DOHH2 (cell line): ENCODE results near the gene CBFA2T3.

Source experiments
- H3F3A ChIP-seq: fragments of 200-600 bp; sonication (generic), shearing (Covaris generic); 2 replicates; pipeline ENCODE4 v1.6.0; 2016; ENCODE audit warnings: antibody characterized with exemption, mild to moderate bottlenecking; ENCODE audit not compliant: control insufficient read depth, insufficient read depth
- H3K27ac ChIP-seq: fragments of 200-600 bp; sonication (generic); 2 replicates; pipeline ENCODE4 v1.5.1; 2014; ENCODE audit warnings: low read depth, mild to moderate bottlenecking, low read length, moderate library complexity
- H3K27me3 ChIP-seq: fragments of 200-600 bp; sonication (generic); 2 replicates; pipeline ENCODE4 v1.6.1; 2014; ENCODE audit warnings: mild to moderate bottlenecking, low read length, mixed read lengths; ENCODE audit not compliant: control insufficient read depth
- H3K36me3 ChIP-seq: fragments of 200-600 bp; sonication (generic); 2 replicates; pipeline ENCODE4 v1.6.1; 2014; ENCODE audit warnings: mild to moderate bottlenecking, low read length, moderate library complexity, mixed read lengths; ENCODE audit not compliant: control insufficient read depth
- H3K4me1 ChIP-seq: fragments of 200-600 bp; sonication (generic); 2 replicates; pipeline ENCODE4 v1.6.1; 2014; ENCODE audit warnings: mild to moderate bottlenecking, low read length, mixed read lengths; ENCODE audit not compliant: control insufficient read depth
- H3K4me2 ChIP-seq: fragments of 200-600 bp; sonication (generic); 2 replicates; pipeline ENCODE4 v1.6.0; 2014; ENCODE audit warnings: mild to moderate bottlenecking, low read length, moderate library complexity
- H3K4me3 ChIP-seq: fragments of 200-600 bp; sonication (generic); 2 replicates; pipeline ENCODE4 v1.5.1; 2014; ENCODE audit warnings: mild to moderate bottlenecking, low read length, mixed read lengths
- H3K79me2 ChIP-seq: fragments of 200-600 bp; sonication (generic); 2 replicates; pipeline ENCODE4 v1.6.1; 2014; ENCODE audit warnings: mild to moderate bottlenecking, low read length, mixed read lengths; ENCODE audit not compliant: control insufficient read depth
- H3K9me2 ChIP-seq: fragments of 200-600 bp; sonication (generic); replicated peaks from 2 replicates; pipeline ENCODE4 v1.6.1; 2014; ENCODE audit warnings: mild to moderate bottlenecking, low read length, mixed read lengths; ENCODE audit not compliant: control insufficient read depth
- H3K9me3 ChIP-seq: fragments of 200-600 bp; sonication (generic); 2 replicates; pipeline ENCODE4 v1.6.1; 2014; ENCODE audit warnings: antibody characterized with exemption, low read length, mixed read lengths; ENCODE audit not compliant: control insufficient read depth, insufficient read depth
- H4K20me1 ChIP-seq: fragments of 200-600 bp; sonication (generic); 2 replicates; pipeline ENCODE4 v1.6.0; 2014; ENCODE audit warnings: low read depth, mild to moderate bottlenecking, antibody characterized with exemption, low read length, moderate library complexity; ENCODE audit not compliant: control insufficient read depth, insufficient read depth
- CTCF ChIP-seq: fragments of 200-600 bp; sonication (generic); IDR thresholded peaks from one replicate; pipeline ENCODE4 v1.5.1; 2014; ENCODE audit warnings: antibody characterized with exemption, mild to moderate bottlenecking, low read depth, low read length; ENCODE audit not compliant: poor library complexity, severe bottlenecking
- EZH2phosphoT487 ChIP-seq: fragments of 200-600 bp; sonication (generic); IDR thresholded peaks from 2 replicates; pipeline ENCODE4 v1.6.1; 2017; ENCODE audit warnings: borderline replicate concordance, mild to moderate bottlenecking, antibody characterized with exemption, low read length, moderate library complexity, mixed read lengths

The CBFA2T3 gene

DNA sequence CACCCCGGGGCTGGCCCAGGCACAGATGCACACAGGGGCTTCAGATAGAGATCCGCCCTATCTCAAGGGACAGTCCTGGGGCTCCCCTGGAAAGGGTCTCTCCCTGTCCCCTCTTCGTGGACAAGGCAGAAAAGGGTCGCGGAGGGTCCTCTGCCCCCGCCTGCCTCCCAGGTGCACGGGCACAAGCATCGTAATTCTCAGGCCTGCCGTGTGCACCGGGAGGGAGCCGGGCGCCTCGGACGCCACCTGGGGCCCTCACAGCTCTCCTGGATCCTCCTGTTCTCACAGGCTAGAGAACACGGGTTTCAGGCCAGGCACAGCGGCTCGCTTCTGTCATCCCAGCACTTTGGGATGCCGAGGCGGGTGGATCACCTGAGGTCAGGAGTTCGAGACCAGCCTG is 98.7 kb downstream of the CBFA2T3 start:
- no peaks in the 10 kb centered on the region for H3K9me3 ChIP-seq
- no peak for TF ChIP-seq EZH2phosphoT487
- no peak for TF ChIP-seq CTCF
- H3K4me2 ChIP-seq = no peak overlapping the region
- H3K79me2 ChIP-seq = no peaks in the 10 kb centered on the region
- peaks cover 7% of the 10 kb centered on the region for H3F3A ChIP-seq
- H3K27ac ChIP-seq = no peak overlapping the region
- H4K20me1 ChIP-seq = no peaks in the 10 kb centered on the region
- no peaks in the 10 kb centered on the region for H3K9me2 ChIP-seq
- no peak overlapping the region for H3K4me3 ChIP-seq
- no peaks in the 10 kb centered on the region for H3K27me3 ChIP-seq
- no peaks in the 10 kb centered on the region for H3K4me1 ChIP-seq
- peaks cover 59% of the 10 kb centered on the region for H3K36me3 ChIP-seq

- no peaks in the 10 kb centered on the region for H4K20me1 ChIP-seq
- peaks cover 7% of the 10 kb centered on the region for H3F3A ChIP-seq
- no peaks in the 10 kb centered on the region for H3K79me2 ChIP-seq
- H3K4me1 ChIP-seq = no peaks in the 10 kb centered on the region
- H3K9me2 ChIP-seq = no peaks in the 10 kb centered on the region
- no peak overlapping the region for H3K4me2 ChIP-seq
- no peak for TF ChIP-seq CTCF
- no peak for TF ChIP-seq EZH2phosphoT487
- H3K9me3 ChIP-seq = no peaks in the 10 kb centered on the region
- peaks cover 53% of the 10 kb centered on the region for H3K36me3 ChIP-seq
- H3K27me3 ChIP-seq = peaks cover 1% of the 10 kb centered on the region; the same call in 1 of the 2 replicates
- no peak overlapping the region for H3K4me3 ChIP-seq
- no peak overlapping the region for H3K27ac ChIP-seq
Observed at GRCh38 chr16:88877564-88878289, 99.3 kb downstream of the CBFA2T3 start.

- no peaks in the 10 kb centered on the region for H3K79me2 ChIP-seq
- no peaks in the 10 kb centered on the region for H4K20me1 ChIP-seq
- peaks cover 5% of the 10 kb centered on the region; the same call in 1 of the 2 replicates for H3K27me3 ChIP-seq
- no peak for TF ChIP-seq EZH2phosphoT487
- TF ChIP-seq CTCF = no peak
- H3K9me2 ChIP-seq = no peaks in the 10 kb centered on the region
- no peak overlapping the region for H3K4me3 ChIP-seq
- no peak overlapping the region for H3K27ac ChIP-seq
- H3K36me3 ChIP-seq = peaks cover 46% of the 10 kb centered on the region
- no peaks in the 10 kb centered on the region for H3K4me1 ChIP-seq
- H3K9me3 ChIP-seq = no peaks in the 10 kb centered on the region
- H3F3A ChIP-seq = peaks cover 7% of the 10 kb centered on the region
- H3K4me2 ChIP-seq = no peak overlapping the region
Observed at GRCh38 chr16:88876942-88877526, 100.0 kb downstream of the CBFA2T3 start.
